ENCODE results near the gene CTNNA2. TPM values are rescaled to one million over a fixed set of nuclear protein-coding genes. Genes with fewer than 3 reads are reported as not detected.

The CTNNA2 gene
- total RNA-seq, 3 donors from 2014 or later: 0.29 to 4.2 (median 1.1) TPM

- TF ChIP-seq CTCF (IDR thresholded peaks at IDR 0.05): no peak
- DNase-seq (peak in 1 of 3 donors; percentile 7), ATAC-seq (no peak)
- intact Hi-C loops (cut with DNase I, micrococcal nuclease): no loop called here
- no peaks in the 10 kb centered on the region for H3K4me1 ChIP-seq (ENCODE audit: low read depth)
- H3K9me3 ChIP-seq: no peaks in the 10 kb centered on the region
- no peak overlapping the region for H3K4me3 ChIP-seq
- H3K36me3 ChIP-seq (ENCODE audit: low read depth): no peaks in the 10 kb centered on the region
These were observed 363.6 kb downstream of the CTNNA2 start for GRCh38 chr2:79876430-79876829.

GRCh38 chr2:79882548-79882947, 369.7 kb downstream of the CTNNA2 start:
- H3K4me1 ChIP-seq (ENCODE audit: low read depth): no peaks in the 10 kb centered on the region
- no peak for TF ChIP-seq CTCF (IDR thresholded peaks at IDR 0.05)
- H3K36me3 ChIP-seq (ENCODE audit: low read depth): no peaks in the 10 kb centered on the region
- intact Hi-C loops (cut with DNase I, micrococcal nuclease): no loop called here
- ATAC-seq: no peak
- DNase-seq: no peak
- H3K4me3 ChIP-seq: no peak overlapping the region
- no peaks in the 10 kb centered on the region for H3K9me3 ChIP-seq

- peak in 1 of 3 donors; percentile 63 for DNase-seq
- no peaks in the 10 kb centered on the region for H3K9me3 ChIP-seq
- intact Hi-C loops (cut with DNase I, micrococcal nuclease): no loop called here
- H3K36me3 ChIP-seq (ENCODE audit: low read depth): no peaks in the 10 kb centered on the region
- ATAC-seq: no peak
- H3K4me3 ChIP-seq: no peak overlapping the region
- no peak for TF ChIP-seq CTCF (IDR thresholded peaks at IDR 0.05)
- no peaks in the 10 kb centered on the region for H3K4me1 ChIP-seq (ENCODE audit: low read depth)
These were observed 375.0 kb downstream of the CTNNA2 start for GRCh38 chr2:79887747-79888374.

- no peak for DNase-seq
- intact Hi-C loops (cut with DNase I, micrococcal nuclease): no loop called here
- TF ChIP-seq CTCF (IDR thresholded peaks at IDR 0.05): no peak
- Histone ChIP-seq H3K4me1 (ENCODE audit: low read depth) (no peaks in the 10 kb centered on the region), H3K4me3 (no peak overlapping the region), H3K36me3 (ENCODE audit: low read depth) (no peaks in the 10 kb centered on the region), H3K9me3 (no peaks in the 10 kb centered on the region)
- ATAC-seq: no peak
These were observed 379.3 kb downstream of the CTNNA2 start for GRCh38 chr2:79892123-79892522.

GRCh38 chr2:79899196-79899595, 386.3 kb downstream of the CTNNA2 start:
- no peaks in the 10 kb centered on the region for H3K36me3 ChIP-seq (ENCODE audit: low read depth)

More at GRCh38 chr2:79899196-79899595, 386.3 kb downstream of the CTNNA2 start:
- TF ChIP-seq CTCF (IDR thresholded peaks at IDR 0.05): no peak
- DNase-seq (no peak), ATAC-seq (no peak)
- intact Hi-C loops (cut with DNase I, micrococcal nuclease): no loop called here
- H3K9me3 ChIP-seq: no peaks in the 10 kb centered on the region
- no peak overlapping the region for H3K4me3 ChIP-seq
- H3K4me1 ChIP-seq (ENCODE audit: low read depth): no peaks in the 10 kb centered on the region
